Liver (tissue), 9 donors: ENCODE results near the gene PIN1. TPM values are rescaled to one million over a fixed set of nuclear protein-coding genes. Genes with fewer than 3 reads are reported as not detected.

ENCODE experiments used
- DNase-seq: peaks from one replicate; pipeline ENCODE4 v3.0.0-alpha.2; 2017; ENCODE audit warnings: low spot score
- H3K27ac ChIP-seq, 2 donors: one replicate each; pipeline ENCODE4 v1.7.0; 2013; ENCODE audit warnings: inconsistent platforms in 2 of 2, low read length in 2 of 2, control low read depth in 1 of 2, low read depth in 1 of 2, mild to moderate bottlenecking in 1 of 2
- H3K27me3 ChIP-seq, 4 donors: one replicate each; pipeline versions ENCODE4 v1.6.1 to v1.7.0; 2013; ENCODE audit warnings: low read length in 3 of 4, inconsistent platforms in 1 of 4, mild to moderate bottlenecking in 1 of 4, moderate library complexity in 1 of 4; ENCODE audit not compliant: control insufficient read depth in 4 of 4, insufficient read depth in 4 of 4
- H3K36me3 ChIP-seq, 4 donors: one replicate each; pipeline versions ENCODE4 v1.6.1 to v1.7.0; 2013; ENCODE audit warnings: low read length in 3 of 4, mild to moderate bottlenecking in 3 of 4, low read depth in 1 of 4, moderate library complexity in 1 of 4; ENCODE audit not compliant: control insufficient read depth in 4 of 4, insufficient read depth in 3 of 4
- H3K4me1 ChIP-seq, 4 donors: one replicate each; pipeline versions ENCODE4 v1.6.1 to v1.7.0; 2013; ENCODE audit warnings: low read length in 3 of 4, mild to moderate bottlenecking in 3 of 4, moderate library complexity in 1 of 4; ENCODE audit not compliant: control insufficient read depth in 4 of 4, insufficient read depth in 4 of 4
- H3K4me3 ChIP-seq, 3 donors: one replicate each; pipeline versions ENCODE4 v1.6.1 to v1.7.0; 2013; ENCODE audit warnings: low read length in 3 of 3, control low read depth in 1 of 3, low read depth in 1 of 3, mild to moderate bottlenecking in 1 of 3
- H3K9ac ChIP-seq, 2 donors: one replicate each; pipeline ENCODE4 v1.7.0; 2013; ENCODE audit warnings: low read length in 2 of 2, mild to moderate bottlenecking in 2 of 2, moderate library complexity in 2 of 2, control low read depth in 1 of 2, low read depth in 1 of 2
- H3K9me3 ChIP-seq, 4 donors: one replicate each; pipeline versions ENCODE4 v1.6.1 to v1.7.0; 2013; ENCODE audit warnings: low read length in 3 of 4; ENCODE audit not compliant: control insufficient read depth in 4 of 4
- CTCF ChIP-seq: fragments of 150-350 bp; IDR thresholded peaks from 2 replicates; pipeline ENCODE4 v1.5.1; 2017; ENCODE audit warnings: improper control_type of control experiment, low read depth, low read length; ENCODE audit not compliant: missing input control
- EGR1 ChIP-seq, 2 donors: IDR thresholded peaks; 2 replicates each; pipeline ENCODE4 v1.6.1; 2016 to 2018; ENCODE audit warnings: antibody characterized with exemption in 2 of 2, low read depth in 2 of 2
- FOXA1 ChIP-seq: IDR thresholded peaks from 2 replicates; pipeline ENCODE4 v1.6.1; 2016; ENCODE audit warnings: antibody characterized with exemption
- FOXA2 ChIP-seq: IDR thresholded peaks from 2 replicates; pipeline ENCODE4 v1.6.1; 2016; ENCODE audit warnings: antibody characterized with exemption
- GABPA ChIP-seq, 2 donors: IDR thresholded peaks in 1 of 2; conservative IDR thresholded peaks in 1 of 2; 2 replicates each; pipeline ENCODE4 v1.6.1; 2016; ENCODE audit warnings: antibody characterized with exemption in 2 of 2, mild to moderate bottlenecking in 1 of 2, moderate library complexity in 1 of 2
- HNF4A ChIP-seq, 2 donors: conservative IDR thresholded peaks; 2 replicates each; pipeline ENCODE4 v1.6.1; 2016; ENCODE audit warnings: antibody characterized with exemption in 2 of 2, mild to moderate bottlenecking in 2 of 2
- HNF4G ChIP-seq: IDR thresholded peaks from 2 replicates; pipeline ENCODE4 v1.6.1; 2016; ENCODE audit warnings: antibody characterized with exemption
- JUND ChIP-seq, 2 donors: IDR thresholded peaks; 2 replicates each; pipeline ENCODE4 v1.6.1; 2016; ENCODE audit warnings: antibody characterized with exemption in 2 of 2
- MAX ChIP-seq: IDR thresholded peaks from 2 replicates; pipeline ENCODE4 v1.6.1; 2016; ENCODE audit warnings: antibody characterized with exemption
- NR2F2 ChIP-seq: IDR thresholded peaks from 2 replicates; pipeline ENCODE4 v1.6.1; 2016; ENCODE audit warnings: antibody characterized with exemption
- RAD21 ChIP-seq, 2 donors: IDR thresholded peaks; 2 replicates each; pipeline ENCODE4 v1.6.1; 2016; ENCODE audit warnings: antibody characterized with exemption in 2 of 2, mild to moderate bottlenecking in 2 of 2
- RXRA ChIP-seq, 2 donors: IDR thresholded peaks; 2 replicates each; pipeline ENCODE4 v1.6.1; 2017 to 2018; ENCODE audit warnings: antibody characterized with exemption in 2 of 2, mild to moderate bottlenecking in 1 of 2
- SP1 ChIP-seq: IDR thresholded peaks from 2 replicates; pipeline ENCODE4 v1.6.1; 2018; ENCODE audit warnings: antibody characterized with exemption, mild to moderate bottlenecking
- TAF1 ChIP-seq: conservative IDR thresholded peaks from 2 replicates; pipeline ENCODE4 v1.6.1; 2016; ENCODE audit warnings: antibody characterized with exemption, mild to moderate bottlenecking
- YY1 ChIP-seq: IDR thresholded peaks from 2 replicates; pipeline ENCODE4 v1.6.1; 2016; ENCODE audit warnings: antibody characterized with exemption, mild to moderate bottlenecking
- WGBS: extraction: QIAGEN DNeasy Blood & Tissue Kit; methylation state at CpG from one replicate; pipeline ENCODE4 v1.1.7; 2013; 5-methylcytosine and 5-hydroxymethylcytosine counted together
- polyA plus RNA-seq, 2 donors: library from polyadenylated mRNA; stranded (reverse) in 1 of 2; unstranded in 1 of 2; fragments of 200-250 nt in 1 of 2; fragments of >200 nt in 1 of 2; fragmentation: Nextera tagmentation in 1 of 2; extraction: Ambion mirVana in 1 of 2; gene quantifications; one replicate each; pipeline versions ENCODE4 v1.2.1 to v1.2.3, GENCODE V29; 2013 to 2015
- total RNA-seq, 2 donors: library from RNA; depleted of rRNA; stranded (reverse); fragments of >200 nt; gene quantifications; one replicate each; pipeline ENCODE4 v1.2.3, GENCODE V29; 2014
- TF ChIP-seq, protein P1 (sequence below): IDR thresholded peaks from 2 replicates; pipeline ENCODE4 v1.6.1; 2016; ENCODE audit warnings: antibody characterized with exemption
- TF ChIP-seq, protein P2 (sequence below): IDR thresholded peaks from 2 replicates; pipeline ENCODE4 v1.6.1; 2016; ENCODE audit warnings: antibody characterized with exemption
- donor health status: healthy.
- donor health status: healthy.
- donor health status: healthy.
- donor health status: healthy.
- donor health status: healthy.

PIN1 gene
- total and polyA plus RNA-seq, 4 donors = 34.4 to 51.3 (median 39.9) TPM

GRCh38 chr19:9858766-9859165, 23.6 kb downstream of the PIN1 start:
- Histone ChIP-seq H3K4me3 (no peak overlapping the region), H3K36me3 (peaks cover 0 to 3% (median 1%) of the 10 kb centered on the region in 4 donors), H3K9ac (no peak overlapping the region), H3K9me3 (no peaks in the 10 kb centered on the region), H3K4me1 (peaks cover 0 to 2% (median 0%) of the 10 kb centered on the region in 4 donors), H3K27ac (no peak overlapping the region), H3K27me3 (no peaks in the 10 kb centered on the region)
- no peak for TF ChIP-seq HNF4G
- TF ChIP-seq YY1 = no peak
- no peak for TF ChIP-seq JUND (IDR thresholded peaks at IDR 0.05)
- no peak for TF ChIP-seq RXRA (IDR thresholded peaks at IDR 0.05)
- DNase-seq = no peak

DNA sequence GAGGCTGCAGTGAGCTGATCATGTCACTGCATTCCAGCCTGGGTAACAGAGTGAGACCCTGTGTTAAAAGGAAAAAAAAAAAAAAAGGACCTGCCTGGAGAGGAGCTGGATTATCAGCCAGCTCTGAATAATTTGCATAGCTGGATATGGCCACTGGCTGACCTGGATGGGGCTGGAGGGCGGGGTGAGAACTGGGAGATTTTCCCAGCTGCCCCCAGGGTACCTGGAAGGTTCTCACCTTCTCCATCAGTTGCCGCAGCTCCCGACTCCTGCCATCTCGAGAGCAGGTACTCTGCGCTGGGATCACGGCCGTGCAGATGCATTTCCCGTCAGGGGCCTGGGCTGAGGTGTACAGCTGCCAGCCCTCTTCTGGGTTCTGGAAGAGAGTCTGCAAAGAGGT, 25.3 kb downstream of the PIN1 start:
- Histone ChIP-seq H3K36me3 (peaks cover 0 to 3% (median 1%) of the 10 kb centered on the region in 4 donors), H3K4me1 (no peaks in the 10 kb centered on the region), H3K9me3 (no peaks in the 10 kb centered on the region), H3K9ac (no peak overlapping the region), H3K27me3 (no peaks in the 10 kb centered on the region), H3K27ac (no peak overlapping the region), H3K4me3 (no peak overlapping the region)
- DNase-seq = no peak
- 94% methylated on average over 8 of the region's 8 CpGs for WGBS
- TF ChIP-seq GABPA (IDR thresholded peaks at IDR 0.05 in 1 of 2, conservative IDR thresholded peaks at IDR 0.05 in 1 of 2) (no peak), RXRA (IDR thresholded peaks at IDR 0.05) (no peak), MAX (no peak), SP1 (no peak), EGR1 (IDR thresholded peaks at IDR 0.05; ENCODE audit: low read depth in 2 of 2) (no peak), TAF1 (no peak), JUND (IDR thresholded peaks at IDR 0.05) (no peak), RAD21 (IDR thresholded peaks at IDR 0.05) (no peak), HNF4G (no peak), HNF4A (conservative IDR thresholded peaks at IDR 0.05) (no peak), CTCF (no peak), YY1 (no peak), FOXA2 (no peak), FOXA1 (no peak), NR2F2 (no peak)
- TF ChIP-seq, protein P1, sequence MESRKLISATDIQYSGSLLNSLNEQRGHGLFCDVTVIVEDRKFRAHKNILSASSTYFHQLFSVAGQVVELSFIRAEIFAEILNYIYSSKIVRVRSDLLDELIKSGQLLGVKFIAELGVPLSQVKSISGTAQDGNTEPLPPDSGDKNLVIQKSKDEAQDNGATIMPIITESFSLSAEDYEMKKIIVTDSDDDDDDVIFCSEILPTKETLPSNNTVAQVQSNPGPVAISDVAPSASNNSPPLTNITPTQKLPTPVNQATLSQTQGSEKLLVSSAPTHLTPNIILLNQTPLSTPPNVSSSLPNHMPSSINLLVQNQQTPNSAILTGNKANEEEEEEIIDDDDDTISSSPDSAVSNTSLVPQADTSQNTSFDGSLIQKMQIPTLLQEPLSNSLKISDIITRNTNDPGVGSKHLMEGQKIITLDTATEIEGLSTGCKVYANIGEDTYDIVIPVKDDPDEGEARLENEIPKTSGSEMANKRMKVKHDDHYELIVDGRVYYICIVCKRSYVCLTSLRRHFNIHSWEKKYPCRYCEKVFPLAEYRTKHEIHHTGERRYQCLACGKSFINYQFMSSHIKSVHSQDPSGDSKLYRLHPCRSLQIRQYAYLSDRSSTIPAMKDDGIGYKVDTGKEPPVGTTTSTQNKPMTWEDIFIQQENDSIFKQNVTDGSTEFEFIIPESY = no peak
- TF ChIP-seq, protein P2, sequence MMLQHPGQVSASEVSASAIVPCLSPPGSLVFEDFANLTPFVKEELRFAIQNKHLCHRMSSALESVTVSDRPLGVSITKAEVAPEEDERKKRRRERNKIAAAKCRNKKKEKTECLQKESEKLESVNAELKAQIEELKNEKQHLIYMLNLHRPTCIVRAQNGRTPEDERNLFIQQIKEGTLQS = no peak
